Cardiac muscle cell (in vitro differentiated cells and primary cell): ENCODE data around the gene IRF8. TPM values are rescaled to one million over a fixed set of nuclear protein-coding genes. Genes with fewer than 3 reads are reported as not detected.

Experiments
- DNase-seq, 2 donors: peaks; one replicate each; pipeline versions ENCODE4 v3.0.0 to v3.0.0-alpha.2; 2010 to 2017; ENCODE audit warnings: low read depth in 1 of 2, low spot score in 1 of 2
- H3K27ac ChIP-seq: fragments of 200-600 bp; sonication (generic); 2 replicates; pipeline ENCODE4 v1.5.1; 2016
- H3K27me3 ChIP-seq: fragments of 200-600 bp; sonication (generic); 2 replicates; pipeline ENCODE4 v1.6.0; 2016; ENCODE audit warnings: control low read depth
- H3K36me3 ChIP-seq: fragments of 200-600 bp; sonication (generic); 2 replicates; pipeline ENCODE4 v1.5.1; 2016; ENCODE audit warnings: control low read depth
- H3K4me1 ChIP-seq: fragments of 200-600 bp; sonication (generic); 2 replicates; pipeline ENCODE4 v1.8.1; 2017; ENCODE audit warnings: low read depth, mild to moderate bottlenecking, mixed run types
- H3K4me3 ChIP-seq: fragments of 200-600 bp; sonication (generic); 2 replicates; pipeline ENCODE4 v1.5.1; 2016; ENCODE audit warnings: mild to moderate bottlenecking
- H3K9me3 ChIP-seq: fragments of 200-600 bp; sonication (generic); 2 replicates; pipeline ENCODE4 v1.5.1; 2017; ENCODE audit warnings: low read depth, mild to moderate bottlenecking, control low read depth
- polyA plus RNA-seq: library from polyadenylated mRNA; unstranded; fragments of >200 nt; fragmentation: Nextera tagmentation; extraction: Ambion mirVana; gene quantifications from 2 replicates; pipeline ENCODE4 v1.2.1, GENCODE V29; 2016
- total RNA-seq: library from RNA; depleted of rRNA; stranded (reverse); fragments of >200 nt; gene quantifications from 2 replicates; pipeline ENCODE4 v1.2.3, GENCODE V29; 2016
- TF ChIP-seq, protein P1 (sequence below): IDR thresholded peaks from 2 replicates; pipeline ENCODE4 v1.5.1; 2012; ENCODE audit warnings: low read depth, mild to moderate bottlenecking, low read length

IRF8 gene
- total and polyA plus RNA-seq, 2 experiments from 2014 or later = 1.7 to 12.8 TPM

DNA sequence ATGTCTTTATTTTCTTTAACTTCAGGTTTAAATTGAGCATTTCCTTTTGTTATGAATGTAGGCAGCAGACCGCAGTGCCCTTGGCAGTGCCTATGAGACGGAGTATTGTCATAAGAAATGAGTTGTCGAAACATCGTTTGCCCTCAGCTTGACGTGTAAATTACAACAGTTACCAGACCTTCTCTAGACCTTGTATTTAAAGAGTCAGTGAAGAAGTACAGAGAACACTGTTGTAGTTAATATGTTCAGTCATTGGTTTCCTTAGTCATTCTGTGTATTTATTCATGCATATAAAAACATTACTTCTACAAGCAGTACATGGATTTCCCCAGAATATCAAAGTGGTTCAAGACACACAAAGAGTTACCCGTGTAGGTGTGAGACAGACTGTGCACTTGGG lies 19.0 kb downstream of the IRF8 start:
- TF ChIP-seq, protein P1, sequence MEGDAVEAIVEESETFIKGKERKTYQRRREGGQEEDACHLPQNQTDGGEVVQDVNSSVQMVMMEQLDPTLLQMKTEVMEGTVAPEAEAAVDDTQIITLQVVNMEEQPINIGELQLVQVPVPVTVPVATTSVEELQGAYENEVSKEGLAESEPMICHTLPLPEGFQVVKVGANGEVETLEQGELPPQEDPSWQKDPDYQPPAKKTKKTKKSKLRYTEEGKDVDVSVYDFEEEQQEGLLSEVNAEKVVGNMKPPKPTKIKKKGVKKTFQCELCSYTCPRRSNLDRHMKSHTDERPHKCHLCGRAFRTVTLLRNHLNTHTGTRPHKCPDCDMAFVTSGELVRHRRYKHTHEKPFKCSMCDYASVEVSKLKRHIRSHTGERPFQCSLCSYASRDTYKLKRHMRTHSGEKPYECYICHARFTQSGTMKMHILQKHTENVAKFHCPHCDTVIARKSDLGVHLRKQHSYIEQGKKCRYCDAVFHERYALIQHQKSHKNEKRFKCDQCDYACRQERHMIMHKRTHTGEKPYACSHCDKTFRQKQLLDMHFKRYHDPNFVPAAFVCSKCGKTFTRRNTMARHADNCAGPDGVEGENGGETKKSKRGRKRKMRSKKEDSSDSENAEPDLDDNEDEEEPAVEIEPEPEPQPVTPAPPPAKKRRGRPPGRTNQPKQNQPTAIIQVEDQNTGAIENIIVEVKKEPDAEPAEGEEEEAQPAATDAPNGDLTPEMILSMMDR = no peak
- no peaks in the 10 kb centered on the region for H3K27me3 ChIP-seq
- no peak overlapping the region for H3K4me3 ChIP-seq
- no peak for DNase-seq
- no peaks in the 10 kb centered on the region for H3K36me3 ChIP-seq
- no peaks in the 10 kb centered on the region for H3K9me3 ChIP-seq
- H3K27ac ChIP-seq = no peak overlapping the region
- peaks cover 7% of the 10 kb centered on the region for H3K4me1 ChIP-seq

DNA sequence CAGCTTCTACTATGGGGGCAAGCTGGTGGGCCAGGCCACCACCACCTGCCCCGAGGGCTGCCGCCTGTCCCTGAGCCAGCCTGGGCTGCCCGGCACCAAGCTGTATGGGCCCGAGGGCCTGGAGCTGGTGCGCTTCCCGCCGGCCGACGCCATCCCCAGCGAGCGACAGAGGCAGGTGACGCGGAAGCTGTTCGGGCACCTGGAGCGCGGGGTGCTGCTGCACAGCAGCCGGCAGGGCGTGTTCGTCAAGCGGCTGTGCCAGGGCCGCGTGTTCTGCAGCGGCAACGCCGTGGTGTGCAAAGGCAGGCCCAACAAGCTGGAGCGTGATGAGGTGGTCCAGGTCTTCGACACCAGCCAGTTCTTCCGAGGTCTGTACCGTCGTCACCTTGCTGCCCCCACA lies 19.5 kb downstream of the IRF8 start:
- Histone ChIP-seq H3K27me3 (no peaks in the 10 kb centered on the region), H3K9me3 (no peaks in the 10 kb centered on the region), H3K4me1 (peaks cover 7% of the 10 kb centered on the region), H3K27ac (no peak overlapping the region), H3K36me3 (no peaks in the 10 kb centered on the region), H3K4me3 (no peak overlapping the region)
- TF ChIP-seq, protein P1 = no peak
- DNase-seq = no peak

DNA sequence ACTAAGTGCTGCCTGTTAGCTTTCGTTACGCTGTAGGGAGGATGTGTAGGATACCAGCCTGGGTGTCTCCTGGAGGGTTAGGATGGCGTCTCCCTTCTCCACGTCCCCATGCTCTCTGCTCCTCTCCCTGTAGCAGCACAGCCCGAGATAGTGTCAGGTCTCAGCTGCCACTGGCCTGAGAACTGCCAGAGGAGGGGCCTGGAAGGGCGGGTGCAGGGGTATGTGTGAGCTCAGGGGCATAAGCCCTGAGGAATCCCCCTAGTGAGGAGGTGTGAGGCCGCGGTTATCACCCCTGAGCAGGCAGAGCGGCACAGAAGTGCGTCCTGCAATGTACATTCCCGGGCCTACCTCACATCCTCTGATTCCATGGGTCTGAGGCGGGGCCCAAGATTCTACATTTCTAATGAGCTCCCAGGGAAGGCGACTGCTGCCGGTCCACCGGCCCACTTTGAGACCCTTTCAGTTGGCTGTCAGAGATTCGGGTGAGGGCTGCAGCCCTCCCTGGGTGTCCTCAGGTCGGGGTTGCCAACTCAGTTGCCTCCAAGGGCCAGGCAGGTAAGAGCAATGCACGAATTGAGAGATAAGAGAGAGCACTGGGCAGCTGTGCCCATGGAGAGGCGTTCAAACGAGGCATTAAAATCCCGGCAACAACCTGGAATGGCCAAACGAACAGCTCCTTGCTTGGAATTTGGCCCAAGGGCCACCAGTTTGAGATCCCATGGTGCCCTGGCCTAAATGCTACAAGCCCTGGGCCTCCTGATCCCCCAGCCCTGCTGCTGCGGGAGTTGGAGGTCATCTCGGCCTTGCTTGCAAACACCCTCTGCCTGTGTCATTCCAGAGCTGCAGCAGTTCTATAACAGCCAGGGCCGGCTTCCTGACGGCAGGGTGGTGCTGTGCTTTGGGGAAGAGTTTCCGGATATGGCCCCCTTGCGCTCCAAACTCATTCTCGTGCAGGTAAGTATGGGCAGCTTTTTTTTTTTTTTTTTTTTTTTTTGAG lies 20.6 kb downstream of the IRF8 start:
- TF ChIP-seq, protein P1 = no peak
- no peaks in the 10 kb centered on the region for H3K27me3 ChIP-seq
- peaks cover 7% of the 10 kb centered on the region for H3K4me1 ChIP-seq
- no peak for DNase-seq
- no peak overlapping the region for H3K27ac ChIP-seq
- H3K36me3 ChIP-seq = no peaks in the 10 kb centered on the region
- H3K4me3 ChIP-seq = no peak overlapping the region
- no peaks in the 10 kb centered on the region for H3K9me3 ChIP-seq

DNA sequence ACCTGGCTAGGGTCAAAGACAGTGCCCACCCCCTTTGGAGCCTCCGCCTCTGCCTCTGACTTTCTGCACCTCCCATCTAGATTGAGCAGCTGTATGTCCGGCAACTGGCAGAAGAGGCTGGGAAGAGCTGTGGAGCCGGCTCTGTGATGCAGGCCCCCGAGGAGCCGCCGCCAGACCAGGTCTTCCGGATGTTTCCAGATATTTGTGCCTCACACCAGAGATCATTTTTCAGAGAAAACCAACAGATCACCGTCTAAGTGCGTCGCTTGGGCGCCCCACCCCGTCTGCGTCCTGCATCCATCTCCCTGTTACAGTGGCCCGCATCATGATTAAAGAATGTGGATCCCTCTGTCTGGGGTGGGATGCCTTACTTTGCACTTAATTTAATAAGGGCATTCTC lies 22.1 kb downstream of the IRF8 start:
- no peak for DNase-seq
- peaks cover 7% of the 10 kb centered on the region for H3K4me1 ChIP-seq
- H3K9me3 ChIP-seq = no peaks in the 10 kb centered on the region
- H3K27me3 ChIP-seq = no peaks in the 10 kb centered on the region
- no peak overlapping the region for H3K27ac ChIP-seq
- no peak overlapping the region for H3K4me3 ChIP-seq
- H3K36me3 ChIP-seq = no peaks in the 10 kb centered on the region
- TF ChIP-seq, protein P1 = no peak

DNA sequence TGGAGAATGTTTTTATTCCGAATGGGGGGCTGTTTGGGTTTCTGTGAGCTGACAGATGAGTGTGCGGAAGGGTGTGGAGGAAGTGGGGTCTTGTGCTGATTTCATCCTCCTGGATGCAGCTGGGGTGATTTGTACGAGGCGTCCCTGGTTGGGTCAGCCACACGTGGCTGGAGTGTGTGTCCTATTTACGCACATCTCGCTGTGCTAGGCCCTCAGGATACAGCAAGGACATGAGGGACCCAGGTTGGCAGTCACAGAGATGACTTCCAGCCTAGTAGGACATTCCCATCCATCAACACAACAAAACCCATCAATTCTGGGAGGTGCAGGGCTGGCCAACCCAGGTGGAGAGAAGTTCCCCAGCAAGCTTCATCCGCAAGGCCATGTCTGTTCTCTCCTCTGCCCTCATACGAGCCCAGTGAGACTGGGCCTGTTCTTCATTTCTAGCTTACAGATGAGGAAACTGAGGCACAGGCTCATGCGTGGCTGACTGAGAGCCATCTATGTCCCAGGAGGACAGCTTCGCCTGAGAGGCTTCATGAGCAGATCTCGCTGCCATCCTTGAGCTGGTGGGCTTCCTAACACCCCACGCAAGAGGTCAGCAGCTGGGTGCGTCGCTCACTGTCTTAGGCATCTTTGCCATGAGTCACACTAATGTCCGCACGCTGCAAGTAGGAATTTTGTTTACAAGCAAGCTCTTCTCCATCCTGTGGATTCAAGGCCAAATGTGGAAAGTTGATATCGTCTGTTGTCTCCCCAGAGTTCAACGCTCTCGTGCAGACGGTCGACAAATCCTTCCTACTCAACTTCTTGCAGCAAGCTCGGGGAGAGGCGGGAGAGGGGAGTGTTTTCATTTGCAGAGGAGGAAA lies 24.4 kb downstream of the IRF8 start:
- Histone ChIP-seq H3K27ac (no peak overlapping the region), H3K9me3 (no peaks in the 10 kb centered on the region), H3K4me1 (no peaks in the 10 kb centered on the region), H3K27me3 (no peaks in the 10 kb centered on the region), H3K4me3 (no peak overlapping the region), H3K36me3 (no peaks in the 10 kb centered on the region)
- peak in 1 of 2 donors; percentile 70 for DNase-seq
- TF ChIP-seq, protein P1 = no peak
